ENCODE results near the gene S100A8. TPM values are rescaled to one million over a fixed set of nuclear protein-coding genes. Genes with fewer than 3 reads are reported as not detected.

Gene S100A8
- total and polyA plus RNA-seq, 4 experiments from 2014 or later = 0.73 to 4.0 (median 1.6) TPM; not detected in 1

DNA sequence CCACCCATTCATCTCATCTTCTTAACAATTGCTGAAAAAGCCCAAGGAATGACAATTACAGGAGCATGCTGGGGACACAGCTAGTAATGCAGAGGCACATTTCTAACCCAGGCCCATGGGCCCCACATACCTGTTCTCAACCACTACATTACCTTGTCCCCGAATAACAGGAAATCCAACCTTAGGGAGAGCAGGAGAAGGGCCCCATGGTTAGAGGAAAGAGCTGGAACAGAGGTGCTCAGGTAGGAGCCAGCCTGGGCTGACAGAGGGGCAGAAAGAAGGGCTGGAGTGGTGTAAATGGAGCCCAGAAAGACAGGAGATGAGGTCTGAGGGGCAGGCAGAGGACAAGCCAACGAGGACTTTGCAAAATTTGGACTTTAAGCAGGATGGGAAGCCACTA, 11.4 kb upstream of the S100A8 start:
- peaks cover 7 to 18% (median 12%) of the 10 kb centered on the region in 4 donors for H3K4me1 Mint-ChIP-seq
- no peak for DNase-seq
- no peak overlapping the region for H3K27ac Mint-ChIP-seq
- H3K4me3 Mint-ChIP-seq = no peak overlapping the region
- intact Hi-C loops (cut with micrococcal nuclease) = no loop called here
- Histone ChIP-seq H3K4me1 (ENCODE audit: insufficient read depth, low read length) (peaks cover 9% of the 10 kb centered on the region), H3K36me3 (ENCODE audit: insufficient read depth, low read length) (no peaks in the 10 kb centered on the region), H3K27me3 (ENCODE audit: insufficient read depth, low read length) (no peaks in the 10 kb centered on the region), H3K4me3 (ENCODE audit: low read length in 2 of 2) (no peak overlapping the region), H3K9me3 (ENCODE audit: control insufficient read depth in 1 of 2, low read length in 2 of 2) (no peaks in the 10 kb centered on the region), H3K27ac (ENCODE audit: low read depth, low read length) (no peak overlapping the region)
- peaks cover 1 to 15% of the 10 kb centered on the region in 2 donors for H3K27me3 Mint-ChIP-seq
- no peaks in the 10 kb centered on the region for H3K36me3 Mint-ChIP-seq
- H3K9me3 Mint-ChIP-seq = no peaks in the 10 kb centered on the region
- CTCF ChIA-PET (ENCODE audit: partially characterized antibody) = interaction anchor here (4.4 kb wide), 1 partner anchor 49 kb away, joined by 23 read pairs; no protein-coding TSS in a partner anchor
- POLR2A ChIA-PET (ENCODE audit: partially characterized antibody) = no interaction called here

DNA sequence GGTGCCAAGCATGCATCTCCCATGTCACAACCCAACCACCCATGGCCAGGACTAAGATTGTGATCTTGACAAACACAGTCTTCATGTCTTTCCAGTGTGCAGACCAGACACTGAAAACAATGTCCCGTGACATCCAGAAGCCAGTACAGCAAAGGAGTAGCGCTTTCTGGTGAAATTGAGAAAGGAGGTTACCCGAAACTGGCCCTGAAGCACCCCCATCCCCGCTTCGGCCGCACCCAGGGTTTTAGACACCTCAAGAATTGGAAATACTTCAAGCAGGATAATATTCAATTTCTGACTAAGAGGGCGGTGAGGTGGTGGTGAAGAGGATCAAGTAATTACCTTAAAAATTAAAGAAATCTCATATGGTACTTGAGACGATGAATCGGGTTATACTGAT, 10.6 kb upstream of the S100A8 start:
- H3K4me3 Mint-ChIP-seq = no peak overlapping the region
- no peaks in the 10 kb centered on the region for H3K27me3 ChIP-seq (ENCODE audit: insufficient read depth, low read length)
- no peak for DNase-seq
- peaks cover 3 to 11% (median 5%) of the 10 kb centered on the region in 4 donors for H3K4me1 Mint-ChIP-seq
- no peak overlapping the region for H3K27ac ChIP-seq (ENCODE audit: low read depth, low read length)
- intact Hi-C loops (cut with micrococcal nuclease) = no loop called here
- CTCF ChIA-PET (ENCODE audit: partially characterized antibody) = interaction anchor here (4.4 kb wide), 1 partner anchor 49 kb away, joined by 23 read pairs; no protein-coding TSS in a partner anchor
- POLR2A ChIA-PET (ENCODE audit: partially characterized antibody) = no interaction called here
- H3K4me1 ChIP-seq (ENCODE audit: insufficient read depth, low read length) = peaks cover 1% of the 10 kb centered on the region
- no peaks in the 10 kb centered on the region for H3K36me3 ChIP-seq (ENCODE audit: insufficient read depth, low read length)
- H3K4me3 ChIP-seq (ENCODE audit: low read length in 2 of 2) = no peak overlapping the region
- no peaks in the 10 kb centered on the region for H3K9me3 ChIP-seq (ENCODE audit: control insufficient read depth in 1 of 2, low read length in 2 of 2)
- no peak overlapping the region for H3K27ac Mint-ChIP-seq
- no peaks in the 10 kb centered on the region for H3K36me3 Mint-ChIP-seq
- peaks cover 1 to 12% of the 10 kb centered on the region in 2 donors for H3K27me3 Mint-ChIP-seq
- H3K9me3 Mint-ChIP-seq = no peaks in the 10 kb centered on the region

DNA sequence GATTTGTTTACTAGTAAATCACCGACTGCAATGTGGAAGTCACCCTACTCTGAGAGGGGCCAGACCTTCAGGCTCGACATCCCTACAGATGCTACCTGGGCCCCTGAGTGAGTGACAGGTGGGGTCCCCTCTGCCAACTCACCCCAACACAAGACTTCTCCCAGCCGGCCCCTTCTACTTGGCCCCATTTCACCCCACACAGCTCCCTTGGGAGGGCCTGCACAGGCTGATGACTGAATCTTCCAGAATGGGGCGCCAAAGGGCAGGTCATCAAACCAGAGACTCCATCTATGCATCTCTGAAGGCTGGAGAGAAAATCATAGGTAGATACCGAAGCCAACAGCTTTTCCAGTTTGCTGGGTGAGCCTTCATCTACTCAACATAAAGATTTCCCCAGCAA, 9.4 kb upstream of the S100A8 start:
- peaks cover 0 to 5% (median 3%) of the 10 kb centered on the region in 4 donors for H3K4me1 Mint-ChIP-seq
- no peak for DNase-seq

DNA sequence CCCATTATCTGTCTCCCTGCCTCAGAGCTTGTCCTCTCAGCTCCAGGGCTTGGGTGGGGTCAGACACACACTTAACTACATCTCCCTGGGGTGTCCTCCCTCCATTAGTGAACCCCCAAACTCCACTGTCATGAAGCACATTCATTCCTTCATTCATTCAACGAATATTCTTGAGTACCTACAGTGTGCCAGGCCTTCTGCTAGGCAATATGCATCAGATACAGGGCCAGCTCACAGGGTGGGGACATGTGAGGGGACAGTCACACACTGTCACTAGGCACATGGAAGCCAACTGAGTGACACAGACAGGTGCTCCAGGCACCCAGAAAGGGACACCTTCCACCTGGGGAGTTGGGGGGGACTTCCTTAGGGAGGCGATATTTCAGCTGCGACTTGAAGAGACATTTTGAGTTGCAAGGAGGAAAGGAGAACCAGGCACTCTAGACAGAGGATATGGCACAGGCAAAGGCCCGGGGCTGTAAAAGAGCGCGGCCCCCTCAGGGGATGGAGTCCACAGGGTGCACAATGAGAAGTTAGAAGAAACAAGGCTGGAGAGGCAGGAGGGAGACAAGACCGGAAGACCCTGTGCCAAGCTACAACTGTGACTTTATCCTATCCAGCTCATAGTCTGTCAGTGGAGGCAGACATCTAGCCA, 8.7 kb upstream of the S100A8 start:
- CTCF ChIA-PET (ENCODE audit: partially characterized antibody) = interaction anchor here (0.9 to 1.1 kb wide), 2 partner anchors 44 to 47 kb away, joined by 3 read pairs; no protein-coding TSS in a partner anchor
- Mint-ChIP-seq H3K9me3 (no peaks in the 10 kb centered on the region), H3K27me3 (peaks cover 5 to 19% of the 10 kb centered on the region in 2 donors), H3K4me1 (peaks cover 0 to 2% (median under 1%) of the 10 kb centered on the region in 4 donors), H3K27ac (no peak overlapping the region), H3K36me3 (no peaks in the 10 kb centered on the region), H3K4me3 (no peak overlapping the region)
- POLR2A ChIA-PET (ENCODE audit: partially characterized antibody) = no interaction called here
- no peaks in the 10 kb centered on the region for H3K27me3 ChIP-seq (ENCODE audit: insufficient read depth, low read length)
- H3K4me3 ChIP-seq (ENCODE audit: low read length in 2 of 2) = no peak overlapping the region
- intact Hi-C loops (cut with micrococcal nuclease) = no loop called here
- no peaks in the 10 kb centered on the region for H3K4me1 ChIP-seq (ENCODE audit: insufficient read depth, low read length)
- no peaks in the 10 kb centered on the region for H3K9me3 ChIP-seq (ENCODE audit: control insufficient read depth in 1 of 2, low read length in 2 of 2)
- no peak overlapping the region for H3K27ac ChIP-seq (ENCODE audit: low read depth, low read length)
- DNase-seq = no peak
- H3K36me3 ChIP-seq (ENCODE audit: insufficient read depth, low read length) = no peaks in the 10 kb centered on the region

More for the DNA sequence above, 9.4 kb upstream of the S100A8 start:
- CTCF ChIA-PET (ENCODE audit: partially characterized antibody) = interaction anchor here (0.9 kb wide), 1 partner anchor 48 kb away, joined by 3 read pairs; no protein-coding TSS in a partner anchor
- no peak overlapping the region for H3K27ac Mint-ChIP-seq
- no peak overlapping the region for H3K4me3 Mint-ChIP-seq
- H3K36me3 Mint-ChIP-seq = no peaks in the 10 kb centered on the region
- Histone ChIP-seq H3K9me3 (ENCODE audit: control insufficient read depth in 1 of 2, low read length in 2 of 2) (no peaks in the 10 kb centered on the region), H3K36me3 (ENCODE audit: insufficient read depth, low read length) (no peaks in the 10 kb centered on the region), H3K27me3 (ENCODE audit: insufficient read depth, low read length) (no peaks in the 10 kb centered on the region), H3K4me3 (ENCODE audit: low read length in 2 of 2) (no peak overlapping the region), H3K27ac (ENCODE audit: low read depth, low read length) (no peak overlapping the region), H3K4me1 (ENCODE audit: insufficient read depth, low read length) (no peaks in the 10 kb centered on the region)
- H3K9me3 Mint-ChIP-seq = no peaks in the 10 kb centered on the region
- H3K27me3 Mint-ChIP-seq = peaks cover 2 to 17% of the 10 kb centered on the region in 2 donors
- intact Hi-C loops (cut with micrococcal nuclease) = no loop called here
- POLR2A ChIA-PET (ENCODE audit: partially characterized antibody) = no interaction called here

DNA sequence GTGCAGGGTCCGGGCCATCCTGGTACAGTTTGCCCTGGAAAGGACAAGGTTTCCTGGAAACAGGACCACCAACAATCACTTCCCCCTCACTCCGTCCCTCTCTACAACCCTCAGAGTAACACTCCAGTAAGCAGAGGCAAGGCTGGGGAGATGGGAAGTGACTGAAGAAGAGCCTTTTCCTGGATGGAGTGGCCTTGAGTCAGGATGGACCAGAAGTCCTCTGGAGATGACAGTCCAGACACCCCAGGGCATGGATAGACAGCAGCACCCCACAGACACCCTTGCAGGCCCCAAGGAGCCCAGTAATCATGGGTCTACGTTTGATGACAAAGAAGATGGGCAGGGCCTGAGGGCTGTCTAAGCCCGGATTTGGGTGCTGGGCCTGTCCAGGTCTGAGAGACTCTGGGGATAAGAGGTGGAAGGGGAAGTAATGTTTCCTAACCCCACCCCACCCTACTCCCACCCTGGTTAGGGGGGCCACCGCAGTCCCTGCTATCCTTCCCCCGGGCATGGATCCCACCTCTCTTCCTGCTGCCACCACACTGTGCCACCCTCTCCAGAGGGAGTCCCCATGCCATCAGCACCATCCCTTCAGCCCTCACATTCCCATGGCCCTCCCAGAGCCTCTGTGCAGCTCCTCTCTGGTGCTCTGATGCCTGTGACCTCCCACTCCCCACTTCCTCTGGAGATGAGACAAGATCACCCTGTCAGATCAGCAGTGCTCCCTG, 7.2 kb upstream of the S100A8 start:
- Histone ChIP-seq H3K27me3 (ENCODE audit: insufficient read depth, low read length) (no peaks in the 10 kb centered on the region), H3K4me3 (ENCODE audit: low read length in 2 of 2) (no peak overlapping the region), H3K36me3 (ENCODE audit: insufficient read depth, low read length) (no peaks in the 10 kb centered on the region), H3K9me3 (ENCODE audit: control insufficient read depth in 1 of 2, low read length in 2 of 2) (no peaks in the 10 kb centered on the region), H3K27ac (ENCODE audit: low read depth, low read length) (no peak overlapping the region), H3K4me1 (ENCODE audit: insufficient read depth, low read length) (no peaks in the 10 kb centered on the region)
- H3K4me1 Mint-ChIP-seq = no peaks in the 10 kb centered on the region
- H3K27me3 Mint-ChIP-seq = peaks cover 11 to 27% of the 10 kb centered on the region in 2 donors
- no peak overlapping the region for H3K4me3 Mint-ChIP-seq
- H3K9me3 Mint-ChIP-seq = peaks cover 0 to under 1% (median 0%) of the 10 kb centered on the region in 8 donors
- H3K27ac Mint-ChIP-seq = no peak overlapping the region
- DNase-seq = no peak
- intact Hi-C loops (cut with micrococcal nuclease) = no loop called here
- ChIA-PET CTCF (ENCODE audit: partially characterized antibody) (no interaction called here), POLR2A (ENCODE audit: partially characterized antibody) (no interaction called here)
- H3K36me3 Mint-ChIP-seq = no peaks in the 10 kb centered on the region

DNA sequence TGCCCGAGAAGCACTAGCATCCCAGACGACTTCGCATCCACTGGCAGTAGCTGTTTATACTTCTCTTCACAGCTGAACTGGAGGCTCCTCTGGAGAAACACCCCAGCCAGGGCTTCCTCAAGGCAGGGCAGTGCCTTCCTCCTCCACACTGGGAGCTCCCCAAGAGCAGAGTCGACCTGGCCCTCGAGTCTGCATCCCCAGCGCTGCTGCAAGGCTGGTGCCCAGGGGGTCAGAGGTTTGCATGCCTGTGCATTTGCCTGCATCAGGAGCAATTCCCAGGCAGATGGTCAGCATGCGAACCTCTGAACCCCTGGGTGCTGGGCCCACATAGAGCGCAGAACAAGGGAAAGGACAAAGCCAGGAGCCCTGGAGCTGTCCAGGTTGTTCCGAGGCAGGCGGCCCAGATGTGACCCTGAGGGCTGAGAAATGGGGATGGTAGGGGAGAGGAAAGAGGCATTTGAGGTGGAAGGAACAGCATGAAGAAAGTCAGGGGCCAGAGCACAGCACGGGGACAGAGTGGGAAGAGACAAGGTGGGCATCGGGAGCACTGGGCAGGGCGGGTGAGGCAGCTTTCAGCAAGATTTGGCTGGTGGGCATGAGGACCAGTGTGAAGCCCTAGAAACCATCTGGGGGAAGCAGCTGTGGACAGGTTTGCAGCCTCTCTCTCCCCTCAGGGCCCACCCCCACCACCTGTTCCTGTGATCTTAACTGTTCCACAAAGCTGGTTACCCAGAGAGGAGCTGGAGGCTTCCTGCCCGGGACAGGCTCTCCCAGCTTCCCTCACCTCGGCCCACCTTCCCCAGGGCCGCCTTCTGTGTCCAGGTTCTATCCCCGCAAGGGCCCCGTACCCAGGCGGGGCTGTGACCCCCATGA, 6.4 kb upstream of the S100A8 start:
- Mint-ChIP-seq H3K4me1 (no peaks in the 10 kb centered on the region), H3K9me3 (peaks cover 0 to 1% (median 0%) of the 10 kb centered on the region in 8 donors), H3K27me3 (peaks cover 13 to 29% of the 10 kb centered on the region in 2 donors), H3K36me3 (no peaks in the 10 kb centered on the region), H3K27ac (no peak overlapping the region), H3K4me3 (no peak overlapping the region)
- Histone ChIP-seq H3K36me3 (ENCODE audit: insufficient read depth, low read length) (no peaks in the 10 kb centered on the region), H3K27me3 (ENCODE audit: insufficient read depth, low read length) (no peaks in the 10 kb centered on the region), H3K4me1 (ENCODE audit: insufficient read depth, low read length) (no peaks in the 10 kb centered on the region), H3K4me3 (ENCODE audit: low read length in 2 of 2) (no peak overlapping the region), H3K27ac (ENCODE audit: low read depth, low read length) (no peak overlapping the region), H3K9me3 (ENCODE audit: control insufficient read depth in 1 of 2, low read length in 2 of 2) (no peaks in the 10 kb centered on the region)
- DNase-seq = no peak
- ChIA-PET CTCF (ENCODE audit: partially characterized antibody) (interaction anchor here (0.9 kb wide), 1 partner anchor 108 kb away, joined by 3 read pairs; no protein-coding TSS in a partner anchor), POLR2A (ENCODE audit: partially characterized antibody) (no interaction called here)
- intact Hi-C loops (cut with micrococcal nuclease) = no loop called here

DNA sequence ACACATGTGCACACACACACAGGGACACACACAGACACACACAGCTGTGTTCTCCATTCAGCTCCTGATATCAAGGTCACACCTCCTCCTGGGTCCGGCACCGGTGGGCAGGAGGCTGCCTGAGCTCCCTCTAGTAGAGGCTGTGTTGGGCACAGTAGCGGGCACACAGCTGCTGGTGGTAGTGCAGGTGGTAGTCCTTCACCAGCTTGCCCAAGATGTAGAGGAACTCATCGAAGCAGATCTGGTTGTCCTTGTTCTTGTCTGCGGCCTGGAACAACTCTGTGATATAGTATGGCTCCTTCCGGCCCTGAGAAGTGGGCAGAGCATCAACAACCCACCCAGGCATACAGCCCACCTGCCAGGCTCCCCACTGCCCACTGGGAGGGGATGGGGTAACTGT, 5.6 kb upstream of the S100A8 start:
- Mint-ChIP-seq H3K27me3 (peaks cover 13 to 28% of the 10 kb centered on the region in 2 donors), H3K27ac (no peak overlapping the region), H3K9me3 (peaks cover 0 to 1% (median 0%) of the 10 kb centered on the region in 8 donors), H3K36me3 (no peaks in the 10 kb centered on the region), H3K4me1 (no peaks in the 10 kb centered on the region), H3K4me3 (no peak overlapping the region)
- Histone ChIP-seq H3K9me3 (ENCODE audit: control insufficient read depth in 1 of 2, low read length in 2 of 2) (no peaks in the 10 kb centered on the region), H3K36me3 (ENCODE audit: insufficient read depth, low read length) (no peaks in the 10 kb centered on the region), H3K27me3 (ENCODE audit: insufficient read depth, low read length) (no peaks in the 10 kb centered on the region), H3K4me1 (ENCODE audit: insufficient read depth, low read length) (no peaks in the 10 kb centered on the region), H3K4me3 (ENCODE audit: low read length in 2 of 2) (no peak overlapping the region), H3K27ac (ENCODE audit: low read depth, low read length) (no peak overlapping the region)
- no peak for DNase-seq
- intact Hi-C loops (cut with micrococcal nuclease) = no loop called here
- ChIA-PET POLR2A (ENCODE audit: partially characterized antibody) (no interaction called here), CTCF (ENCODE audit: partially characterized antibody) (interaction anchor here (0.9 kb wide), 1 partner anchor 107 kb away, joined by 3 read pairs; no protein-coding TSS in a partner anchor)

Measured in CD4-positive, alpha-beta memory T cell (primary cell).